Bone marrow (tissue), 2 donors: ENCODE data around the gene NEMP1.

ENCODE experiments used
- DNase-seq, 2 donors: peaks; one replicate each; lab custom pipeline; 2025; lab: John Stamatoyannopoulos, UW

The NEMP1 gene

DNA sequence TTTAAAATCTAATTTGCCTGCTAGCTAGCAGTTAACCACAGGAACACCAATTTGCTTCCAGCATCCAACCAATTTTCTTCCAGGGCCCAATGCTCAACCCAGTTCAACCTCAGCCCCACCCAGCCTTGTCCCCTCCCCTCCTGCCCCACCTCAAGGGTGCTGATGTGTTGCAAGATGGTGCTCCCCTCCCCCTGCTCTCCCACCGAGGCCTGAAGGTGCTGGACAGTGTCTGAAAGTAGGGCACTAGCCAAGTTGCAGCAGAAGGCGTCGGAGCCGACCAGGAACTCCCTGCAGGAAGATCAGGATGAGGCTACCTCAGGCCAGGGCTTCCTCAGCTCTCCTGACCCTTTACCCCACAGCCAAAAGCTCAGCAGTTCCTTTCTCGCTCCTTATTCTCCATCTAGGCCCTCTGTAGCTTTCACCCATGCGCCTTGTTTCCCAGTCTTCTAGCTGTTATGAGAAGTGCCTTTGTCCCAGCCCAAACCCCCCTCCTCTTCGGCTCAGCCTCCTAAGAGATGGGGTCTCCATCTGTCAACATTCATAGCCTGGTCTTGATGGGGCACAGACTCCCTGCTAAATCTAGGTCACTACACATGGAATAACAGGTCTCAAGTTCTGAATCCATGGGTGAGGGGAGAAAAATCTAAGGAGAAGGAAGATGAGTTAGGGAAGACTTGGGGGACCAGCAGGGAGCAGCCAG is 29.0 kb upstream of the NEMP1 start:
- DNase-seq = no peak

DNA sequence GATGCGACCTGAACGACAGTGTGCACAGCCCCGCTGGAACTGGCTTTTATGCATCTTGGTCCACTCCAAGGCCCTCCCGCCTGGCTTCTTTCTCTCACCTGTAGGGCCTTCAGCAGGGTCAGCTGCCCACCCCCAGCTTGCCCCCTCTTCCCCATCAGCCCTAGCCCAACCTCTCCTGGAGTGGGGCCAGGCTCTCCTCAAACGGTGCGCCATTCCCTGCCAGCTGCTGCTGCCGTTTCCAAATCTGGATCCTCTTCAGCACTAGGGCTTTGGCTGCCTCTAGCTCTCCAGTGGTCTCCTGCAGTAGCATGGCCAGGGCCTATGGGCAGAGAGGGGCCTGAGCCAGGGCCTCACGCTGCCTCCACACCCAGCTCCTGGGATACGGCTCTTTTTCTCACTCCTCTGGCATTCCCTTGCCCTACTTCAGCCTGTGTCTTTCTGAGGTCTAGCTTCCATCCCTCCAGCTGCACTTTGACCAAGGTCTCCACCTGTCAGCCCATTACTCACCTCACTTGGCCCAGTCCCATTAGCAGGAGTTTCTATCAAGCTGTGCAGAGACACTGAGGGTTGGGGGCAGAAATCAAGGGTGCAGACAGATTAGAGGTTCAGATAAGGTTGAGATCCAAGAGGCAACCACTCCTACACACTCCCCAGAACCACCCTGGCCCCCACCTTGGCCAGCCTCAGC is 27.6 kb upstream of the NEMP1 start:
- DNase-seq = no peak

GRCh38 chr12:57105011-57105753 is 26.6 kb upstream of the NEMP1 start:
- DNase-seq = no peak

GRCh38 chr12:57104292-57104910 is 25.8 kb upstream of the NEMP1 start:
- DNase-seq = no peak

- DNase-seq = no peak
These were observed 25.3 kb upstream of the NEMP1 start for GRCh38 chr12:57103856-57104255.

DNA sequence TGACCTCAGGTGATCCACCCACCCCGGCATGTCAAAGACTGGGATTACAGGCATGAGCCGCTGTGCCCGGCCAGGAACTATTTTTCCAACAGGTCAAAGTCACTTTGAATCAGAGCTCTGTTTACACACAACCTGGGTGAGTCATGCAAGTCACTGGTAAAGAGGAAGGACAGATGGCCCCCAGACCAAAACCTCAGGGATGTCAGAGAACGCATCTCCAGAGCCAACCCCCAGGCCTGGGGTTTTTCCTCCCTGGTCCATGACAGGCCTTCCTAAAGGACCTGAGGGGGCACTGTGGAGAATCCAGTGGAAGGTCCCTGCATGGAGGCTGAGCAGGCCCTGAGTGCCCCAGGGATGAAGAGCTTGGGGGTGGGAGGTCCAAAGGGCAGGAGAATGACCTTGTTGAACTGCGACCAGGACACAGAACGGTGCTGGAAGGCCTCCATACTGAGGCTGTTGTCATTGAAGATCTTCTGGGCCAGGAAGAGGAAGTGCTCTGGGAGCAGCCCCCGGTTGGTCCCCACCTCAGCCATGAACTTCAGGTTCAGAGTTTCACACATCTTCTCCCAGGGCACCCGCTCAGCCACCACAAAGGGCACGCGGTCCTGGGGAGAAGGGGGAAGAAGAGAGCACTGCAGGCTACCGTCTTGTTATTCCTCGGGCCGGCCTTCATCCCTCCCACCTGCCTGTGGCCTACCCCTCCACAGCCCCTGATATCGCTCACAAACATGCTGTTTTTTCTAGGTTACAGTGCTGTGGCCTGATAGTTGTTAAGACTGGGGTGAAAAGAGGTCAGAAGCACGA is 23.5 kb upstream of the NEMP1 start:
- DNase-seq = no peak

- DNase-seq = no peak
These were observed 21.2 kb upstream of the NEMP1 start for GRCh38 chr12:57099766-57100165.

DNA sequence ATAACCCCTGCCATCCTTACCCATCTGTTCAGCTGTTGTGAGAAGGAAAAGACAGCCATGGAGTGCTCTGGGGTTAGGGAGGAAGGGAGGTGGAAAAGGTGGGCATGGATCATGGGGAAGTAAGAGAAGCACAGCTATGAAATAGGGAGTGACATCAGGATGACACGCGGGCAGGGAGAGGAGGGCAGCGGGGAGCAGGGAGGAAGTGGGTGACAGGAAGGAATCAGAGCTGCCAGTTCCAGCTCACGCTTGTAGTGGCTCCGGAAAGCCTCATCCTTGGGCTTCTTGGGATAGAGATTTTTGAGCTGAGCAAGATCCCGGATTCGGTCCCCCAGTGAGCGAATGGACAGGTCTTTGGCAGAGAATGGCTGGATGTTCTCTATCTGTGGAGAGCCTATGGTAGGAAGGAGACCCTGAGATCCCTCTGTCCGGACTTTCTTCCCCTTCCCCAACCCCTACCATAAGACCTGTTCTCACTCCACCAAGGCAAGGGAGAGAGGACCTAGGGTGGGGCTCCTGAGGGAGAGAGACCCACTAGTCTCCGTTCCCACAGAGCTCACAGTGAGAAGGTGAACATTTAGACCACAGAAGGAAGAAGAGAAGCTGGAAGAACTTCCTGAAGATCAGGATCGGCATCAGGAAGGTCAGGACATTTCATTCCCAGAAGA is 20.6 kb upstream of the NEMP1 start:
- no peak for DNase-seq

DNA sequence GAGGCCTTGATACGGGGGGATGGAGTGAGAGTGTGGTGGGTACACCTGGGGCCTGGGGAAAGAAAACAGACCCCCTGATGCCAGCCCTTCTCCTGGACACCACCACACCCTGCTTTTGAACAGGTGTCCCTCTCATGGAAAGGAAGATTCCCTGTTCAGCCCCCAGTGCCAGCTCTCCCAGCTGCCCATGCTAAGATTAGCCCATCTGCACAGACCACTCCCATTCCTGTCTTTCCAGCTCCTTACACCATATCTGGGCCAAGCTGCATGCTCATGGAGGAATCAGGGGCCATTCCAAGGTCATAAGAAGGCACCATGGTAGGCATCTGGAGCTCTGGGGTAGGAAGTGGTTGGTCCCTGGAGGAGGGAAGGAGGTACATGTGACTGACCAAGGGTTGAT is 20.0 kb upstream of the NEMP1 start:
- DNase-seq = no peak

GRCh38 chr12:57097554-57097835 is 18.9 kb upstream of the NEMP1 start:
- no peak for DNase-seq

DNA sequence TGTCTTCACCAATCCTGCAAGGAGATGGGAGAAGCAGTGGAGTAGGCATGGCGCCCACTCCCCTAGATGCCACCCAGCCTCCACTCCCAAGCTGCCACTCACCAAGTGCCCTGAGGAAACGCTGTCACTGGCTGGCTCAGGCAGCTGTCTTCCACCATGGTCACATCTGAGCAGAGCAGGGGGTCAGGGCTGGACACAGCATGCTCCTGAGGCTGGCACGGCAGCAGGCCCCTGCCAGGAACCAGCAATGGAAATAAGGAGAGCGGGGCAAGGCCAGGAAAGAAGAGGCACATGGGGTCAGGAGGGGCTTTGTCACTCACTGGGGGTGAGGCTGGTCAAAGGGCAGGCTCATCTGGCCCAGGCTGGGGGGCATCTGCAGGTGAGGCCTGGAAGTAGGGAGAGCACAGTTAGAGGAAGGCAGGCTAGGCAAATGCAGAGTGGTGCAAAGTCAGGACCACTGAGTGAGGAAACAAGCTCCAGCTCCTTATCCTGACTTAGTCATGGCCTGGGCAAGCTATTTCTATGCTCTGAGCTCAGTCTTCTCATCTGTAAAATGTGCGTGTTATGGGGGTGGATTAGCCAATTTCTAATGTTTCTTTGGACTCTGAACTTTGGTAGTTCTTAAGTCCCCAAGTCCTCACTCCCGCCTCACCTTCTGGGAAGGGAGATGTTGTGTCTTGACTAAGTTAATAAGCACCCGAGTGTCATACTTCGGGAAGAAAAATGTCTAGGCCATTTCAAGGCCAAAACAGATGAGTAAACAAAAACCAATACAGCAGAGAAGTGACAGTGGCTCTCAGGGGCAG is 18.4 kb upstream of the NEMP1 start:
- no peak for DNase-seq

DNA sequence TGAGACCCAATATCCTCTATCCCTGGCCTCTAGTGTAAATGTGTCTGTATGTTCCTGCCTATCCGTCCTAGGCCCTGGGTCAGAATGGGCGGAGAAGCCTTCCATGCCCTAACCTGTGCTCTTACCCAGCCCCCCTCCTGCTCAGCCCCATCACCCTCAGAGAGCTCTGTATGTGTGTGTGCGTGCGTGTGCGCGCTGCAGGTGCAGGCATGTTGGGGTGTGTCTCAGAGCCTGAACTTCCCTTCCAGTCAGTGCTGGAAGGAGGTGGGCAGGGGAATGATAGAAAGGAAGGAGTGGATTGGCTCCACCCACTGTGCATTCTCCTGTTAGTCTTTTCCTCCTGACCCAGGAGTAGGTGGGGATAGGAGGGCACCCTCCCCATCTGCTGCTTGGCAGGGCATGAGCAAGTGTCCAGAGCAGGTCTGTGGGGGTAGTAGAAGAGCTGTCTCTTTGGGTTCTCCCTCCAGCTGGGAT is 17.5 kb upstream of the NEMP1 start:
- DNase-seq = no peak

DNA sequence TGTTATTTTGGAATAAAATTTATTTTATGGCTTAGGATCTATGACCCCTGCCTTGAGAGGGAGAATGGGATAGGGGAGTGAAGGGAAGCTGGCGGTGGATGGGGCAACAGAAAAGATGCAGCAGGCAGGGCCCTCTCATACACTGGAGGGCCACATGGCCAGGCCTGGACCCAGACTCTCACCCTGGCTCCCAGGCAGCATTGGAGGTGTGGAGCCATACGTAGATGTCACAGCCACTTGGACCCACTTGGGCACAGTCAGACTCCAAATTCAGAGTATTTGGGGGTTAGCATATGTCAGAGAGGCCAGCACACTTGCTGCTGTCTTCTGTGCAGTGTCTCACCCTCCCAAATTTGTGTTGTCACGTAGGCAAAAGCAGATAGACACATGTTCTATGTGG is 16.8 kb upstream of the NEMP1 start:
- DNase-seq = no peak

- no peak for DNase-seq
These were observed 15.9 kb upstream of the NEMP1 start for GRCh38 chr12:57094208-57095160.

DNA sequence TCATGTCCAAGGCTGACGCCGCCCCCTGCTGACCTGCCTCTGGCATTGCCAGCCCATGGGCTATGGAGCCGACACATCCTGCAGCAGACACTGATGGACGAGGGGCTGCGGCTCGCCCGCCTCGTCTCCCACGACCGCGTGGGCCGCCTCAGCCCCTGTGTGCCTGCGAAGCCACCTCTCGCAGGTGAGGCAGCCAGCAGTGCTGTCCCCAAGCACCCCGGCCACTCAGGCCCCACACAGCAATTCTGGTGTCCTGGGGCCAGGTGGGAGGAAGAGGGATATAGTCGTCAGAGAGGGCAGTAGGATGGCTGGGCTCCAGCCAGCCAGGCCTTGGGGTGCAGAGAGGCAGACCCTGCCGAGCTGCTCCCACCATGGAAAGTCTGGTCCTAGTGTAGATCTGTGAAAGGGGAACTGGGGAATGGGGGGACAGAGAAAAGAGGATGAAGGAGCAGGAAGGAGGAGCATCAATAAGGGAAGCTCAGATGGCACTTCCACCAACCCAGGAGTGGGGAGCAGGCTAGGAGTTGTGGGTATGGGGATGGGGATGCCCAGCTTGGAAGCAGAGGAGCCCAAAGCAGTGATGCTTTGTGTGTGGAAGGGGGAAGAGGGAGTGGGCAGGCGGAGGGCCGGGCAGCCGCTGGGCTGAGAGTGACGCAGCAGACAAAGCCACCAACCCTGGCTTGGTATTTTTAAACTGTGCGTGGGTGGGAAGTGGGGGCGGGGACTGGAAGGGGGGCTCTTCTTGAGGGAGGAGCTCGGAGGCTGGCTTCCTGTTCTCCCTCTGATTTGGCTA is 15.0 kb upstream of the NEMP1 start:
- peak in 1 of 2 donors; percentile 32 for DNase-seq

DNA sequence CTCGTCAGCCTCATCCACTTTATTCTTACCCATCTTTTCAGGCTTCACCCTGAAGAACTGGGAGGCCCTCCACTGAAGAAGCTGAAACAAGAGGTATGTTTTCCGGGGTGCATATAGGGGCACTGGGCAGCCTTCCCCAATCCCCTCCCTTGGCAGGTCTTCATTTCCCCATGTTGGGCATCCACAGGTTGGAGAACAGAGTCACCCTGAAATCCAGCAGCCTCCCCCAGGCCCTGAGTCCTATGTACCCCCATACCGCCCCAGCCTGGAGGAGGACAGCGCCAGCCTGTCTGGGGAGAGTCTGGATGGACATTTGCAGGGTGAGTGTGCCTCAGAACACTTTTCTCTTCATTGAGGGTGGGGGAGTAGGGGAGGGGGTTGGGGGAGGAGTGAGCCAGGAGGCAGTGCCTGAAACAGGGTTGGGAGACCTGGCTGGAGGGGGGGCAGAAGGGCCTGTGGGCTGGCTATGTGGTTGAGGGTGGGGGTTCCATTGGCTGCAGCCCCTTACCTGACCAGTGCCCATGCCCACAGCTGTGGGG is 14.4 kb upstream of the NEMP1 start:
- no peak for DNase-seq

DNA sequence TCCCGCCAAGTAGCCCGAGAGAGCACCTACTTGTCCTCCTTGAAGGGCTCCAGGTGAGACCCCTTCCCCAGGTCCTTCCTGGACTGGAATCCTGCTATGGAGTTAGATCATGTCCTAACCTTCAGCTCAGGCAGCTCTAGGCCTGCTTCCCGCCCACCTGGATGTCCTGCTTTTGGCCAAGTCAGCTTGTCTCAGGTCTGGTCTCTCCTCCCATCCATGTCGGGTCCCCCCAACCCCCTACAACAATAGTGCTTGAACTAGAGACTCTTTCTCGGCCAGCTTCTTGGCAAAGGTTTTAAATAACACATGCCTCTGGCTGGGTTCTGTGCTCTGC is 13.9 kb upstream of the NEMP1 start:
- no peak for DNase-seq
